Ramos (cell line): ENCODE measurements around the gene CDCA5.

Source experiments
- in situ Hi-C: fragments of 300-500 bp; cut with MboI; formaldehyde crosslinking; loops from one replicate; pipeline ENCODE4 v1.14.3; 2022; ENCODE audit warnings: low sequenced_read_pairs; ENCODE audit not compliant: unreplicated experiment

CDCA5 gene, protein sequence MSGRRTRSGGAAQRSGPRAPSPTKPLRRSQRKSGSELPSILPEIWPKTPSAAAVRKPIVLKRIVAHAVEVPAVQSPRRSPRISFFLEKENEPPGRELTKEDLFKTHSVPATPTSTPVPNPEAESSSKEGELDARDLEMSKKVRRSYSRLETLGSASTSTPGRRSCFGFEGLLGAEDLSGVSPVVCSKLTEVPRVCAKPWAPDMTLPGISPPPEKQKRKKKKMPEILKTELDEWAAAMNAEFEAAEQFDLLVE

DNA sequence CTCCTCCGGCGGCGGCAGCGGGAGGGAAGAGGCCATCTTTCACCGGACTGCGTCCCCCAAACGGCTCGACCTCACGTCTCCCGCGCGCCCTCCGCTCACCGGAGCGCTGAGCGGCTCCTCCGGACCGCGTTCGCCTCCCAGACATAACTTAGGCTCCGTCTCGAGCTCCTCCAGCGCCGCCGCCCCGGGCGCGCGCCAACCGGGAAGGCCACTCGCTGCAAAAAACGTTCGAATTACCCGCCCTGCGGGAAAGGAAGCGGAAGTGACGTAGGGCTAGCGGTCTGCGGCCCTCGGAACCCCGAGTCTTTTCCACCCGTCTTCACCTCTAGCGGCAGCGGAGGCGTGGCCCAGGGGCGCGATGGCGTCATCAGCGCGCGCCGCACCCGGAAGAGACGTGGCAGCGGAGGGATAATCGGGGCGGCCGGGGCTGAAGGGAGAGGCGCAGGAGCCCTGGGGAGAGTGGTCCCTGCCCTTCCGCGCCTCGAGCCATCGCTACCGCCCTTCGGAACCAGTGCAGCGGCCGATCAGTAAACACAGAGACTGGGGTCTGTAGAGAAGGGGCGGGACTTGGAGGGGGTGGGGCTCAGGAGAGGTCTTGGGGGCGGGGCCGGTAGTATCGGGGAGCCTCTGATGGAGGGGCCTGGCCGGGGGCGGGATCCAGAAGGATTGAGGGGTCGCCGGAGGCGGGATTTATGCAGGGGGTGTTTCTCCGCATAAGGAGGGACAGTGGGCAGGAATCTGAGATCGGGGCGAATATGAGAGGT is at the start of gene CDCA5, which contains the start of gene ZFPL1:
CDCA5 (minus strand) TSS at position 207 of the 764 bp plus-strand sequence; CDS start at position 145, 62 bp downstream.
ZFPL1 (plus strand) TSS at position 389 of the 764 bp plus-strand sequence. CDS start 477 bp downstream, outside the sequence.
- in situ Hi-C loops, result no loop called here

DNA sequence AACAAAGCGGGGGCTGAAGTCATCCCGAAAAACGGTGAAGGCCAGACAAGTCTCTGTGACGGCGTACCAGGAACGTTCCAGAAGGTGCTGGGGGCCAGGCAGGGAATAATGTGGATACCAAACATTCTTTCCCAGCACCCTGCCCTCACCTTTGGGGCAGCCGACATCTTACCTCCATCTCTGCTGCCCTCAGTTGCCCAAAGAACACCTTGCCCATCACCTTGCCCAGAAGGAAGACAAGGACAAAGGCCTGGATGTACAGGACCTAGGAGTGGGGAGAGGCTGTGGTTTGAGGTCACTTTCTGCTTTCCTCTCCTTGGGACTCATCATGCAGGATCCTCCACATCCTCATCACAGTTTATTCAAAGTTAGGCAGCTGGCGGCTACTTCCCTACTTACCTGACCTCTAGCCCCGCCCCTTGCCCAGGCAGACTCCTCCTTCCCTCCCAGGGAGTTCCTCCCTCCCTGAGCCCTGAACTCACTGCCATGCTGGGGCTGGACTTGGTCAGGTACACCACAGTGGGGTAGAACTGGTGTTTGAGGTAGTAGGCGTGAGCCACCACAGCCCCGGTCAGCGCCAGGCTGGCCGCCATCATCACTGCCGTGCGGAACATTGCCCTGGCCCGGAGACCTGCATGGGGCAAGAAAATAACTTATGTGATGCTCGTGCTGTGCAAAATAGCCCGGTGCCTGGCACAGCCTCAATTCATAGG is 49.3 kb upstream of the CDCA5 start:
- in situ Hi-C loops, result loop anchor here (25.0 kb wide), 1 partner anchor 896 kb away; the partner anchor contains the start of genes DNAJC4, FKBP2, NUDT22 and PPP1R14B

DNA sequence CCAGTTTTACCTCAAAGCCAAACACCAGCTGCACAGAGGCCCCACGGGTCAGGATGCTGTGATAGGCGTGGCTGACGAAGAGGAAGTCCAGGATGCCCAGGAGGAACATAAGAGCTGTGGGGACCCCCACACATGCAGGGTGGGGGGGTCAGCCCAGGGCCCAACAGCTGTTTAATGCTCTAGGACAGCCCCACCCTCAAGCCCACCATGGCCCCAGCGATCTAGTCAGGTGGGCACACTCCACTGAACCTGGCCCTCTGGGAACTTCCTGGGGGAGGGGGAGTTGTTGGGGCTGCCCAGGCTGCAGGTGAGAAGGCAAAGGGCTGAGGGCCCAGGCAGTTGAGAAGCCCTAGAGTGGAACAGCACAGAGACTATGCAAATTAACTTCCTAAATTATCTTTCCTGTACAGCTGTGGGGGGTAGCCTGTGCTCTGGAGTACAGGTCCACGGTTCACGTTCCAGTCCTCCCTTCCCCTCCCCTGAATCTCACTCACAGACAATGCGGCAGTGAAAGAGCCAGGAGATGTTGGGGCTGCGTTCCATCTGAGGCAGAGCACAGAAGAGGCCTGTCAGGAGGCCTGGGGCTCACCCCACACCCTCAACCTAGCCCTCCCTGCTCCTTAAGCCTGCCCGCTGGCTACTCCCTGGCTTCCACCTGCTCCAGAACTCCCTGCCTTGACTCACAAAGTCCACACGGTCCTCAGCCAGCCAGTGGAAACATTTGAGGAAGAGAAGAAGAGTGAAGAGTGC is 48.6 kb upstream of the CDCA5 start:
- in situ Hi-C loops, result loop anchor here (25.0 kb wide), 1 partner anchor 895 kb away; the partner anchor contains the start of genes DNAJC4, FKBP2, NUDT22 and PPP1R14B

DNA sequence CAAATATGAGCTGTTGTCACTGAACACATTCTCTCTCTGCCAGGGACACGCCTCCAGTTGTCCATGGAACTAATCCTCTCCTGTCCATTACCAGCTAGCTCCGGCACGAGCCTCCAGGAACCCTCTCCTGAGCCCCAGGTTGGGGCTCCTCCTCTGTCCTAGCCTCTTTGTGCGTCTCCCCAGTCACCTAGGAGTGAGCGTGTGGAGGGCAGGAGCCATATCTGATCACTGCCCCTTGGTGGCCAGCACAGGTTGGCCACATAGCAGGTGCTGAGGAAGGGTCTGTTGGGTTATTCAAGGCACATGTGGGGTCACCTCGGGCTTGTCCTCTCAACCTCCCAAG is 48.0 kb upstream of the CDCA5 start:
- in situ Hi-C loops, result loop anchor here (25.0 kb wide), 1 partner anchor 895 kb away; the partner anchor contains the start of genes DNAJC4, FKBP2, NUDT22 and PPP1R14B

DNA sequence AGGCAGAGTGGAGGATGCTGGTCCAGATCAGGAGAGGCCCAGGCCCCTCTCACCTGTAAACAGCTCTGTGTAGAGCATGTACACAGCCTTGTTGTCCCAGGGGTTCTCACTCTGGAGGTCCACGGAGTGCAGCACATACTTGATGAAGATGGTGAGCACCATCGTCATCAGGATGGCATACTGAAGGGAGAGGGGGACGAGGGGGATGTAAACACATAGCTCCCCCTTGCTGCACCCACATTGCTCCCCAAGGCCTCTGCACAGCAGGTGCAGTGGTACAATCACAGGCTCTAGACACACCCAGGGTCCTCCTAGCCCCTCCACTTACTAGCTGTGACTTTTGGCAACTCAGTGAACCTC is 47.6 kb upstream of the CDCA5 start:
- in situ Hi-C loops, result loop anchor here (25.0 kb wide), 1 partner anchor 894 kb away; the partner anchor contains the start of genes DNAJC4, FKBP2, NUDT22 and PPP1R14B

DNA sequence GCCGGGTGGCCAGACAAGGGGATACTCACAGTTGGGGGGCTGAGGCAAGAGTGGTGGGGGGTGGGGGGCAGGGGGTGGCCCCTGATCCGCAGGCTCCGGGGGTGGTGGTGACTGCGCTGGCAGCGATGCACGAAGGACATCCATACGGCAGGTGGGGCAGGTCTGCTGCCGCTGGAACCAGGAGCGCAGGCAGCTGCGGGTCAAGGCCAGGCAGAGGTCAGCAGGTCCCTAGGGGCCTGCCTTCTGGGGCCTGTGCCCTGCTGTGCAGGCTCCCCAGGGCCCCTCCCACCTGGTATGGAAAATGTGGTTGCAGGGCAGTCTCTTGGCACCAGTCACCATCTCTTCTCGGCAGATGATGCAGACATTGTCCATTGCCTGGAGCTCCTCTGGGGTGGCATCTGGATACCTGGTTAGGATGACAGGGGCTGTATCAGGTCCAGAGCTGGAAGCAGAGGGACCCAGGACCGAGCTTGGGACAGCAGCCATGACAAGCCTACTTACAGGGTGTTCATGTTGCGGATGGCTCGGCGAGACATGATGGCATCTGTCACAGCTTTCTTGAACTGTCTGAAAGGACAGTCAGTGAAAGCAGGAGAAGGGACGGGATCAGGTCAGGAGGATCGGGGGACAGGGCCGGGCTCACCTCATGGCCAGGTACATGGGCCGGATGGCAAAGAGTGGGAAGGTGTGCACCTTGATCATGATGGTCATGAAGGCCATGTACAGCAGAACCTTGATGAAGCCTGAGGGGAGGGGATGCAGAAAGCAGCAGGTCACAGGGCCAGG is 47.0 kb upstream of the CDCA5 start:
- in situ Hi-C loops, result loop anchor here (25.0 kb wide), 1 partner anchor 894 kb away; the partner anchor contains the start of genes DNAJC4, FKBP2, NUDT22 and PPP1R14B

DNA sequence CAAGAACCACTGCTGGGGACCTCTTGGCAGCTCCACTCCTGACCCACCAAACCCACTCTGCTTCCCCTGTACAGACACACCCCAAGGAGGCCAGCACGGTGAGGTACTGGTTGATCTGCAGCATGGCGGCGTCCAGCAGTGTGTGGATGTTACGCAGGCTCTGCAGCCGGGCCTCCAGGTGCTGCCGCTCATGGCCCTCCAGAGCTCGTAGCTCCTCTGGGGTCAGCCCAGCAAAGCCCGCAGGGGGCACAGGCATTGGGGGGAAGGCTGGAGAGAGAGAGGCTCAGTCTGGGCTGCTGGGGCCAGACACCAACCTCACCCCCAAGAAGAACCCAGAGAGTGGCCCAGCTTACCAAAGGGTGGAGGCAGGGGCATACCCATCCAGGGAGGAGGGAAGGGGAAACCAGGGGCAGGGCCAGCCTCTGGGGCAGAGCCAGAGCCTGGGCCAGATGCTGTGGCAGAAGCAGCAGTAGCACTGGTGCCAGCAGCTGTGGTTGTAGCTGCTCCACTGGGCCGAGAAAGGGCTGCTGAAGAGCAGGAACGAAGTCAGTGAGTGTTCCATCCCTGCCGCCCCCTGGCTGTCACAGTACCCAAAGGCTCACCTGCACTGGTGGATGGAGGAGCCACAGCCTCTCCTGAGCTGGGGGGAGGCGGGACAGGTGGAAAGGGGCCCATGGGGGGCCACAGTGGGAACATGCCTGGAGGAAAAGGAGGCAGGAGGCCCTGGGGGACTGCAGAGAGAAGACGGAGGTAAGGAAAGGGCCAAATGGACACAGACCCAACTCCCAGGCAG is 46.0 kb upstream of the CDCA5 start:
- in situ Hi-C loops, result loop anchor here (25.0 kb wide), 1 partner anchor 893 kb away; the partner anchor contains the start of genes DNAJC4, FKBP2, NUDT22 and PPP1R14B

DNA sequence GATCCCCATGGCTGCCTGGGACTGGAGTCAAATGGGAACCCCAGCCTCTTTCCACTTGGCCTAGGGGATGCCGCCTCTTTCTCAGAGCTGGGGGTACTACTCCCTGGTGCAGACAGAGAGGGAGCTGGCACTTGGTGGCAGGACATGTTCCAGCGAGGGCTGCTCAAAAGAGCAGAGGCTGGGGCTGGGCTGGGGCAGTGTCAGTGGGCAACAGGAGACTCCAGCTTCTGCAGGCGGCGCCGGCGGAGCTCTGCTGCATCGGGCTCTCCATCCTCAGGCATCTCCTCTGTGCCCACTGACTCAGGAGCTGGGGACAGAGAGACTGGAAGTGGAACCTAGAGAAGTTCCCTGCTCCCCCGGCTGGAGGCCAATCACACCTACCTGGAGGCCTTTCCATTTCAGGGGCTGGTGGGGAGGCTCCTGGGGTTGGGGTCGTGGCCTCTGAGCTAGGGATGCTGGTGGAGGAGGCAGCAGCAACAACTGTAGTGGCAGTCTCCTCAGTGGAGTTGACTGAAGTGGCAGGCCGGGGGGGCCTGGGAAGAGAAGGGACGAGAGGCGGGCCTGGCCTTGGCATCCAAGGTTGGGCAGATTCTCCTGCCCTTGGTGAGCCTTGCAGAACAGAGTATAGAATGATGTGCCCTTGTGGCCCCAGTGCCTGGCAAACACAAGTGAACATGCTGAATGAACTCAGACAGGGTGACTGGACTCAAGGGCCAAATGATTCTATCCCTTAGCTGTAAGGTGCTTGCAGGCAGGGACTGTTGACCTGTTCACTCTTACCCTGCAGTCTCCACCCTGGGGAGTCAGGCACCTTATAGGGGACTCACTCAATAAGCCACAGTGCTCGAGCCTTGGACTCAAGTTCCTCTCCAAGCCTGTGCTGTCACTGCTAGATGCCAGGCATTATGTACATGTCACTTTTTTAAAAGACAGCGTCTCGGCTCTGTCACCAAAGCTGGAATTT is 44.6 kb upstream of the CDCA5 start:
- in situ Hi-C loops, result loop anchor here (25.0 kb wide), 1 partner anchor 891 kb away; the partner anchor contains the start of genes DNAJC4, FKBP2, NUDT22 and PPP1R14B

DNA sequence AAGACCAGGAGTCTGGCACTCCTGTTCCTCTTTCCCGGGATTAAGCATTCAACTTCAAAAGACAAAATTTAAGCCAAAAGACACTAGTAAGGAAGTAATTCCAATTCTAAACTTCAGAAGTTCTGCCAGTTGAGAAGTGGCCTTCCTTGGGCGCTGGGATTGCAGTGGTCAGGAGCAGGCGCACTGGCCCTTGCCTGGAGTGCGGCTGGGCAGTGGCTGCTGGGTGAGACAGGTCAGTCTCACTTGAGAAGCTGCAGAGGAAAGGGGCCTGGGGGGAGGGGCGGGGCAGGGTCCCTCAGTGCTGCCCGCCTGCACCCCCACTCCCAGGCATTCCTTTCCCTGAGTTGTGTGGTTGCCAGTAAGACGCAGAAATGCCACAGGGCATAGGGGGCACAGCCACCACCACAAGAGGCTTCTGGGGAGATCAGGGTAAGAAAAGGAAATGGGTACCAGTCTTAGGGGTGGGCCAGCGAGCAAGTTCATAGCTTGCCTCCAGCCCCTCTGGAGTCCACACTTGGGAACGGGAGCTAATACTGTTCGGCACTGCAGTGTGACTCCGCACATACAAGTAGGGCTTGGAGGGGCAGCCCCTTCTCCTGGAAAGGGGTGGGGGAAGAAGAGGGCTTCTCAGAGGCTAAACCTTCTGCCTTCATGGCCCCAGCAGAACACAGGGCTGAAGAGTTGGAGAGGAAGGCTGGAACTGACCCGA is 43.8 kb upstream of the CDCA5 start:
- in situ Hi-C loops, result loop anchor here (25.0 kb wide), 1 partner anchor 890 kb away; the partner anchor contains the start of genes DNAJC4, FKBP2, NUDT22 and PPP1R14B

DNA sequence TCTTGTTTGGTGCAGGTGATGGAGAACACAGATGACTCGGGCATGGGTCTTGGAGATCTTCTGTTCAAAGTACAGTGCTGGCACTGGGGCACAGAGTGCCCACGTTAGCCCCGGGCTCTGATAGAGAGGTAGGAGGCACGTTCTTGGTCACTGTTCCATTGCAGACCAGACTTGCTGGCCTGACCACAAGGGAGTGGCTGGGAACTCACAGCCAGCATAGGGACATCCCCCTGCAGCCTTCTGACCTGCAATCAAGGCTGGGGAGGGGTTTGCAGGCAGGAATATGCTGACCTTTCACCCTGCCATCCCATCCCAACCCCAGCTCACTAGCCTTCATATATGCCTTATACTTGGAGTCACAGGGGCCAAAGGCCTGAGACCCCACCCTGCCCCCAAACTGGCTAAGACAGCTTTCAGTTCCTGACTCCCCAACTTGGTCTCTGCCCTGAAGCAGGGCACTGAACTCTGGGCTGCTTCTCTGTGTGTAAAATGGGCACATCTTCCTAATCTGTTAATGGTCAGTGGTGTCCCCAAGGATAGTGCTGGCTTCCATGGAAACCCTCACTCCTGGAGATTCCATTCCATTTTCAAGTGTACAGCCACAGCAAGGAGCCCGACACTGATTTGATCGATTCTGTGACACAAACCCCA is 42.9 kb upstream of the CDCA5 start:
- in situ Hi-C loops, result loop anchor here (25.0 kb wide), 1 partner anchor 889 kb away; the partner anchor contains the start of genes DNAJC4, FKBP2, NUDT22 and PPP1R14B

DNA sequence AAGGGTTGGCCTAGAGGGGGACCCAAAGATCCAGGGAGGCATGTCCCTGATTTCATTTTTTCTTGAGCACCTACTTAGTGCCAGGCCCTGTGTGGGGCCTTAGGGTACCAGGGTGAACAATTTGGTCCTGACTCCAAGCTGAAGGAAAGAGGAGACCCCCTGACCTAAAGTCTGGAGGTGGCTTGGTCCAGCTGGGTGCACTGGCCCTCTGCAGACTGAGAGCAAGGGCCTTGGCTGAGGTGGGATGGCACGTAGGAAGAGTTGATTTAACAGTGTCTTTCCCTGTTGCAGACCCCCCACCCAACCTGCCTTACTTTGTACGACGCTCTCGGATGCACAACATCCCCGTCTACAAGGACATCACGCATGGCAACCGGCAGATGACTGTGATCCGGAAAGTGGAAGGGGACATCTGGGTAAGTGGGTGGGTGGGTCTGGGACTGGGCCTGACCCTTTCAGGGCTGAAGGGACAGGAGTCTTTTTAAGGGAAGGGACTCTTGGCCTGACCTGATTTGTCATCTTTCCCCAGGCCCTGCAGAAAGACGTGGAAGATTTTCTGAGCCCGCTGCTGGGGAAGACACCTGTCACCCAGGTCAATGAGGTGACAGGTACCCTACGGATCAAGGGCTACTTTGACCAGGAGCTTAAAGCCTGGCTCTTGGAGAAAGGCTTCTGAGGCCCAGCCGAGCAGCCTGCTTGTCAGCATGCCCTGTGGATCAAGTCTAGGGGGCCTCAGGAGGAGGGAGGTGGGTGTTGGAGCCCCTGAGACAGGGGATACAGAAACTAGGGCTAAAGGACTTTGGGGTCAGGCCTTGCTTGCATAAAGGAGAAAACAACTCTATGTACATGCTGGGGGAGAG is 41.6 kb upstream of the CDCA5 start:
- in situ Hi-C loops, result loop anchor here (25.0 kb wide), 1 partner anchor 888 kb away; the partner anchor contains the start of genes DNAJC4, FKBP2, NUDT22 and PPP1R14B

DNA sequence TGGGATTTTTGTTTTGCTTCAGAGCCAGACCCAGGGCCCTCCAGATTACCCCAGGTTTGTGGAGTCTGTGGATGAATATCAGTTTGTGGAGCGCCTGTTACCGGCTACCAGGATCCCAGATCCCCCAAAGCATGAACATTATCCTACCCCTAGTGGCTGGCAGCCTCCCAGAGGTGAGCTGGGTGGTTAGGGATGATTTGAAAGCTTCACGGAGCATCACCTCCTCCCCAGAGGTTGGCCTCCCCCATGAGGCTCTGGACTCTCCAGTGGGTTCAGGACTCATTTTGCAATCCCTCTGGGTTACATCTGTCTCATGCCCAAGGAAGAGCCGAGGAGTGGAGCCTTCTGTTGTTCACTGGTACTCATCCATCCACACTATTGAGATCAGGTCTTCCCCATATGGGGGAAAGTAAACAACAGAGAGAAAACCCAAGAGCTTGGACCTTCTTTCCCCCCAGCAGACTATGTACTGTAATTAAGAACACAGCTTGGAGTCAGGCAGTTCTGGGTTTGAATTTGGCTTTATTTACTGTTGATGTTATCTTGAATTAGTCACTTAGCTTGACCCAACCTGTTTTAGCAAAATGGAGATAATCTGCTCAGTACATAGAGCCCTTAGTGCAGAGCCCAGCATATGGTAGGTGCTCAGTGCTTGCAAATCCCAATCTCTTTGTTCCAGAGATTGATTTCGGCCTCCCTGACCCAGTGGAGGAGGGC is 40.8 kb upstream of the CDCA5 start:
- in situ Hi-C loops, result loop anchor here (25.0 kb wide), 1 partner anchor 887 kb away; the partner anchor contains the start of genes DNAJC4, FKBP2, NUDT22 and PPP1R14B

DNA sequence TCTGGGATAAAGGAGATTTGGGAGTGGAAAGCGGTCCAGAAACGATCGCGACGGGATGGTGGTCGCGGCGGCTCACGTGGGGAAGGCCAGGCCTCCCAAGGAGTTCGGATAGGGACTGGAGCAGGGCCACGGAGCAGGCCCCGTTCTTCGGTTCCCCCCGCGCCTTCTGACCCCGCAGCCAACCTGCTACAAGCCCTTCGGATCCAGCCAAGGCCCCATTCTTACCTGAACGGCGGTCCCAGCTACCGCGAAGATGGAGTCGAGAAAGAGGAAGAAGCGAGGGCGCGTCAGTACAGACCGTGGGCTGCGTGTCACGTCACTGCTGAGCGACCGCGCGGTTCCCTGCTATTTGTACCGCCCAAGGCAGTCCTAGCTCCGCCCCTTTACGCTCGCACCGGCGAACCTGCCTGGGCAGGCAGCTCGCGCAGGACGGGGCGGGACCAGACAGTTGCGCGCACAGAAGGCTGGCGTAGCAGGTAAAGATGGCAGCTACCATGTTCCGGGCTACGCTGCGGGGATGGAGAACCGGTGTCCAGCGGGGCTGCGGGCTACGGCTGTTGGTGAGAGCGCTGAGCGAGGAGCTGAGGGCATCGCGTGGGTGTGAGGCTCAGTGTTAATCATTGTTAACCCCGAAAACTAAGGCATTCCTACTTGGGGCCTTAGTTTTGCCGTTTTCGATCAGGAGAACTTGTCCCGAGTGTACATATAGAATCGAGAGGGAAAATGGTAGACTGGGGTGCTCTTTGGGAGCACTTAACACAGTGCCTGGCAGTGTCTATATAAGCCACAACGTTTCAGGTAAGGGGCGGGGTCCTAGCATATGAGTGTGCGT is 38.2 kb upstream of the CDCA5 start, which contains the start of the genes FAU and MRPL49:
FAU (minus strand) TSS at position 270 of the 832 bp plus-strand sequence. CDS start 321 bp downstream, outside the sequence.
MRPL49 (plus strand) TSS at position 457 of the 832 bp plus-strand sequence; CDS start at position 483, 26 bp downstream.
- in situ Hi-C loops, result no loop called here
